GM19468 (cell line): ENCODE results near the gene CAMKV.
A peak's percentile ranks its signal among the peaks of the same experiment; 100 is the strongest.
"Not testable (repeated sequence)": the region's sequence is repeated elsewhere in the genome, so short reads cannot be mapped to it uniquely, and the experiment has no call there.

Experiments used
- ATAC-seq: cut with Tn5 transposase; IDR thresholded peaks from one replicate; pipeline ENCODE4 v1.9.1; 2021; ENCODE audit warnings: mild to moderate bottlenecking, moderate library complexity, moderate number of reproducible peaks; ENCODE audit not compliant: unreplicated experiment; ENCODE audit errors: extremely low read depth

The CAMKV gene

GRCh38 chr3:49856181-49857005 is 13.3 kb downstream of the CAMKV start, which contains the start of gene TRAIP:
TSS of gene TRAIP (minus strand) at chr3:49856564. CDS start at chr3:49856453, 111 bp downstream.
- ATAC-seq = peak; percentile 77

DNA sequence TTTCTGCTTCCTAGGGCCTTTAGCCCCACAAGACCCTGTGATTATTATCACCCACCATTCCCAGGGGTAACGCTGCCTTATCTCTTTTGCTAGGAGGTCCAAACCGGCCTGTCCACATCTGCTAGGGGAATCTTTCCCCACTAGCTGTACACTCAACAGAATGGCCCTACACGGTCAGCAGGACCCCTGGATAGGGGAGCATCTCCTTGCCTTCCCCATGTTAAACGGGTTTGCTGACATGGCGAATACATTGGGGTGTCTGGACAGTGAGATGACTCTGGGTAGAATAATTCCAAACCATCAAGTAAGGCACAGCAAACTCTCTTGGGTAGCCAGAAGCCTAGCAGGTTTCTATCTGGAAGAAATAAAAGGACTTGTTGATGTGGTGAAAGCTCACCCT is 14.0 kb downstream of the CAMKV start:
- no peak for ATAC-seq

- ATAC-seq = no peak
Observed at GRCh38 chr3:49845694-49846093, 24.0 kb downstream of the CAMKV start.

GRCh38 chr3:49844464-49845183 is 25.1 kb downstream of the CAMKV start:
- no peak for ATAC-seq

- ATAC-seq = no peak
Observed at GRCh38 chr3:49842843-49843517, 26.7 kb downstream of the CAMKV start.

DNA sequence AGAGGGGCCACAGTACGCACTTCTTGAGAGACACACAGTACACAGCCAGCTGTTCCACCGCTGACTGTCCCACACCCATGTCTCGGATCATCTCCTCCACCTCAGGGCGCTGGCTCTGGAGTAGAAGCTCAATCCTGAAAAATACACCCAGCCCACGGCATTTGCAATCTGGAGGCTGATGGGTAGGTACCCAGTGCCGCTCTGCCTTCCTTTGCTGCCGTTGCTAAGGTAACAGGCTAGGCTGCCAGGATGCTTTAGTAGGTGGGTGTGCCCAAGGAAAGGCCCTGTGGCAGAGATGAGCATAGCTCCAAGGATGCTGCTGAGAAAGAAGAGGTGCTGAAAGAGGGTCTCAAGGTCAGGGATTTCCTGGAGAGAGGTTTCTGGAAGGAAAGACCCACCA is 27.9 kb downstream of the CAMKV start:
- no peak for ATAC-seq

DNA sequence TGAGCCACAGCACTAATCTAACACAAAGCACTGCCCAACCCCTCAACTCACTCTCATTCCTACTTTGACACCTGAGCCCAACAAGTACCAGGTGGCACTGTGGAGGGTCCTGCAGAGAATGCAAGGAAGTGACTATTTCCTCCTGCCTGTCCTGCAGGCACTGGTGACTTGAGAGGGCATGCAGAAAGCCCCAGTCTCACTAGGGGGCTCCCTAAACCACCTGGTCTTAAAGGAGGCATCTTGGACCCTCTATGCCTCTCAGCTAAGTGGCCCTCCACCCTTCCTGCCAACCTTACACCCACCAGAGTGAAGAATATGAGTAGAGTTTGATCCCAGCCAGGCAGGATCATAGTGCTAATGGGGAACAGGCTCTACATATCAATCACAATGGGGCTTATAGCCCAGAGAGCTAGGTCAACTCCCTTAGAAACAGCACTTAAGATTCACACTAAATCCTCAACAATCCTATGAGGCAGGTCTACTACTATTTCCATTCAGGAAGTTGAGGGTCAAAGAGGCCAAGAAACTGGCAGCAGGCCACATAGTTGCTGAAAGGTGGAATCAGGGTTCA is 28.5 kb downstream of the CAMKV start:
- no peak for ATAC-seq

GRCh38 chr3:49840388-49840787 is 29.3 kb downstream of the CAMKV start:
- ATAC-seq = no peak

DNA sequence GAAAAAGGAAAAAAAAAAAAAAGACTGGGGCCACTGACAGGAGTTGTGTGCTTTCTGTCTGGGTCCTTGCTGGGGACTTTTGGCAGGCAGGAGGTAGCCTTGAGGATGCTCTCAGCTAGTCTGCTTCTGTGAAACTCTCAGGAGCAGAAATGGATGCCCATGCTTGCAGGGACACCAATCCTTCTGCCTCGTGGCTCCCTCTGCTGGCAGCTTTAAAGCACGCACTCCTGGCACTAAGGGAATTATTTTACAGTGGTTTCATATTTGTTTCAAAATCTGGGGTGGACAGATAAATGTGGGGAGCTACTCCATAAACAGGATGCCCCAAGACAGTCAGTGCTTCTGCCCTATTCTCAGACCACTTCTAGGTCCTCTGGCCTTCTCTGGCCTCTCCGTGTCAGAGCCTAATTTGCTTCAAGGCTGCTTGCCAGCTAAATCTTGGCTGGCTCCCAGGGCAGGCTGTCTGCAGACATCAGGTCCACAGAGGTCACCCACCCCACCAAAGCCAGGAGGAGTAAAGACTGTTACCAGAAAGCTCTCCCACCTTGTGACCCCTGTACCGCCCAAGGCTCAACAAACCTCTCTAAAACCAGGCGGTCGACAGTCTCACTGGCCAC is 30.4 kb downstream of the CAMKV start:
- no peak for ATAC-seq

DNA sequence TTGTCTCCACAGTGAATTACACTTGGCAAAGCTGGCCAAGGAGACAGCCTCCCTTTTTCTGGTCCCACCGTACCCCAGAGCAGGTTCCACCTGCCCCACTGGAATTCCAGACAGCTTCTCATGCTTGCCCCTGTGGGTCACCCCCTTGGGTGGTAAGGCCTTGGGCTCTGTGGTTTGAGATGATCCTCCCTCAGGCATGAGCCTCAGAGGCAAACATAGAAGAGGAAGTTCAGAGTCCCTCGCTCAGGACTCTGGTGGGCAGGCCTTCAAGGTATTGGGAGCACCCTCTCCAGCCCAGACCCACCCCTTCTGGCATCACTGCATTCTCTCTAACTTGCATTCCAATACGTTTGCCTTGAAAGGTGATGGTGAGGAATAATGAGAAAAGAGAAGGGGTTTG is 38.4 kb downstream of the CAMKV start:
- ATAC-seq = no peak

DNA sequence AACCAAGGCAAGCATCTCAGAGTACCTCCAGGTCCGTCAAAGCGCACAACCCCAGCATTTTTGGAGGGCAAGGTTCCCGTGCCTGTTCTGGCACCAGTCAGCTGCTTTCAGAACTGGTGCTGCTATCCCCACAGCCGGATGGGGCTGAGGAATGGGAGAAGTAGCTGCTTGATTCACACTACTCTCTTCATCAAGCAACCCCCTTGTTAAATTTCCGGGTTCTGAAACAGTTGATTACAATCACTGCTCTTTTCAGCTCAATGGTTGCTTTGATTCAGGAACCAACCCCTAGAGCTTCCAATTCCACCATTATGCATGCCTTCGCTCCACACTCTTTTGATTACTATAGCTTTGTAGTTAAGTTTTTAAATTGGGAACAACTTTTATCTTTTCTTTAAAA is 43.7 kb downstream of the CAMKV start:
- no peak for ATAC-seq

DNA sequence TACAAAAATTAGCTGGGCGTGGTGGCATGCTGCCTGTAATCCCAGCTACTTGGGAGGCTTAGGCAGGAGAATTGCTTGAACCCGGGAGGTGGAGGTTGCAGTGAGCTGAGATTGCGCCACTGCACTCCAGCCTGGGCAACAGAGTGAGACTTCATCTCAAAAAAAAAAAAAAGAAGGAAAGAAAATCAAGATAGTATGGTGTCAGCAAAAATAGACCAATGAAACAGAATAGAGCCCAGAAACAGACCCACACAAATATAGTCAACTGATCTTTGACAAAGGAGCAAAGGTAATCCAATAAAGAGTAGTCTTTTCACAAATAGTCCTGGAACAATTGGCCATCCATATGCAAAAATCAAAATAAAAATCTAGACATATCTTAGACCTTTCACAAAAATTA is 46.6 kb downstream of the CAMKV start:
- ATAC-seq = not testable (repeated sequence)

GRCh38 chr3:49813497-49814174 is 56.1 kb downstream of the CAMKV start, which contains the start of gene UBA7:
TSS of gene UBA7 (minus strand) at chr3:49813953. CDS start at chr3:49813787, 166 bp downstream.
- ATAC-seq = peak; percentile 83

DNA sequence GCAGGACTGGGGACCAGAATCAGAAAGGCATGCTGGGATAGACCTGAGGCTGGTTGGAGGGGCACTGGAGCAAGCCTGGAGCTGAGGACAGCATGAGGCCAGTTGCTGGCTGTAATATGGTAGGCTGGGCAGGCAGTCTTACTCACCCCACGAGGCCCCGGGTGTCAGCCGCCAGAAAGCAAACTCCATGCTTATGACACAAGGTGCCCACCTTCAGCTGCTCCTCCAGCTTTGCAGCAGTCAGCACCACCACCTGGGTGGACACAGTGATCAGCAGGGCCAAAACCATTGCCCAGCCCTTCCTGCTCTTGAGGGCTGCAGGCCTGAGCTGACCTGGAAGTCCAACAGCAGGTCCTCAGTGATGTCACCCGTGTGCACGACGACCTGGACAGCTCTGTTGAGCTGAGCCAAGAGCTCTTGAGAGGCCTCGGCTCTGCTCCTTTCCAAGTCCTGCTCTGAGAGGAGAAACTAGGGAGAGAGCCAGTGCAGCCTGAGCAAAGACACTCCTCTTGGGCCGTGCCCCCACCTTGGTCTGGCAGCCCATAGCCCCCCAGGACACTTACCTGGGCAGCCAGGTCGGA is 56.7 kb downstream of the CAMKV start:
- ATAC-seq = no peak
